Subcutaneous adipose tissue (tissue), 4 donors: ENCODE data around the gene SPINK7. TPM values are rescaled to one million over a fixed set of nuclear protein-coding genes. Genes with fewer than 3 reads are reported as not detected.

Source experiments
- CTCF ChIP-seq: fragments of 450-650 bp; IDR thresholded peaks from one replicate; pipeline ENCODE4 v1.5.1; 2016; ENCODE audit warnings: low read depth, mild to moderate bottlenecking, control low read depth, antibody characterized with exemption, moderate library complexity
- total RNA-seq, 4 donors: library from RNA; depleted of rRNA; stranded (reverse); fragments of >200 nt; gene quantifications; one replicate each; pipeline ENCODE4 v1.1.0, GENCODE V29; 2016

SPINK7 gene
- total RNA-seq = not detected

GRCh38 chr5:148312153-148312552 lies at the start of gene SPINK7:
Gene SPINK7 (plus strand): TSS chr5:148312423. CDS start chr5:148312484, 61 bp downstream.
- TF ChIP-seq CTCF = no peak

GRCh38 chr5:148267962-148268361 lies 44.3 kb upstream of the SPINK7 start:
- no peak for TF ChIP-seq CTCF

GRCh38 chr5:148268566-148268965 lies 43.7 kb upstream of the SPINK7 start, which contains the start of gene SPINK13:
Gene SPINK13 (plus strand): TSS chr5:148268794. CDS start chr5:148270073, 1,279 bp downstream.
- TF ChIP-seq CTCF = no peak

- no peak for TF ChIP-seq CTCF
These were observed 21.7 kb upstream of the SPINK7 start for GRCh38 chr5:148290271-148291195.

GRCh38 chr5:148297731-148298130 lies 14.5 kb upstream of the SPINK7 start:
- TF ChIP-seq CTCF = no peak

GRCh38 chr5:148306446-148306845 lies 5.8 kb upstream of the SPINK7 start:
- no peak for TF ChIP-seq CTCF

- TF ChIP-seq CTCF = no peak
These were observed 3.2 kb upstream of the SPINK7 start for GRCh38 chr5:148309019-148309418.
